Loucy (cell line): Measurements from ENCODE around the gene CABP7.

Experiments
- EZH2phosphoT487 ChIP-seq: fragments of 200-600 bp; IDR thresholded peaks from 2 replicates; pipeline ENCODE4 v1.6.1; 2018; ENCODE audit warnings: antibody characterized with exemption, mild to moderate bottlenecking, moderate library complexity, borderline replicate concordance
- TF ChIP-seq, protein P1 (sequence below): fragments of 200-600 bp; sonication (generic); conservative IDR thresholded peaks from 2 replicates; pipeline ENCODE4 v1.5.1; 2014; ENCODE audit warnings: mild to moderate bottlenecking, antibody characterized with exemption, low read length

- TF ChIP-seq, protein P1, sequence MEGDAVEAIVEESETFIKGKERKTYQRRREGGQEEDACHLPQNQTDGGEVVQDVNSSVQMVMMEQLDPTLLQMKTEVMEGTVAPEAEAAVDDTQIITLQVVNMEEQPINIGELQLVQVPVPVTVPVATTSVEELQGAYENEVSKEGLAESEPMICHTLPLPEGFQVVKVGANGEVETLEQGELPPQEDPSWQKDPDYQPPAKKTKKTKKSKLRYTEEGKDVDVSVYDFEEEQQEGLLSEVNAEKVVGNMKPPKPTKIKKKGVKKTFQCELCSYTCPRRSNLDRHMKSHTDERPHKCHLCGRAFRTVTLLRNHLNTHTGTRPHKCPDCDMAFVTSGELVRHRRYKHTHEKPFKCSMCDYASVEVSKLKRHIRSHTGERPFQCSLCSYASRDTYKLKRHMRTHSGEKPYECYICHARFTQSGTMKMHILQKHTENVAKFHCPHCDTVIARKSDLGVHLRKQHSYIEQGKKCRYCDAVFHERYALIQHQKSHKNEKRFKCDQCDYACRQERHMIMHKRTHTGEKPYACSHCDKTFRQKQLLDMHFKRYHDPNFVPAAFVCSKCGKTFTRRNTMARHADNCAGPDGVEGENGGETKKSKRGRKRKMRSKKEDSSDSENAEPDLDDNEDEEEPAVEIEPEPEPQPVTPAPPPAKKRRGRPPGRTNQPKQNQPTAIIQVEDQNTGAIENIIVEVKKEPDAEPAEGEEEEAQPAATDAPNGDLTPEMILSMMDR: no peak
- no peak for TF ChIP-seq EZH2phosphoT487
These were observed 61.2 kb downstream of the CABP7 start for GRCh38 chr22:29780748-29781676.
